Upper lobe of right lung (tissue), 1 donor: ENCODE measurements around the gene STT3B. TPM values are rescaled to one million over a fixed set of nuclear protein-coding genes. Genes with fewer than 3 reads are reported as not detected.

ENCODE experiments used
- ATAC-seq: fragments of 200-7000 bp; cut with Tn5 transposase; one replicate; pipeline ENCODE4 v1.9.1; 2020; ENCODE audit warnings: mild to moderate bottlenecking, moderate library complexity
- DNase-seq: peaks from one replicate; pipeline ENCODE4 v3.0.0-alpha.2; 2020
- H3K27ac ChIP-seq: fragments of 200-600 bp; one replicate; pipeline ENCODE4 v1.8.0; 2022
- H3K27me3 ChIP-seq: fragments of 200-600 bp; one replicate; pipeline ENCODE4 v1.8.0; 2022; ENCODE audit warnings: mild to moderate bottlenecking
- H3K36me3 ChIP-seq: fragments of 200-600 bp; one replicate; pipeline ENCODE4 v1.8.0; 2022
- H3K4me1 ChIP-seq: fragments of 200-600 bp; one replicate; pipeline ENCODE4 v1.8.0; 2022
- H3K4me3 ChIP-seq: fragments of 200-600 bp; one replicate; pipeline ENCODE4 v1.8.0; 2022; ENCODE audit warnings: mild to moderate bottlenecking
- H3K9me3 ChIP-seq: fragments of 200-600 bp; one replicate; pipeline ENCODE4 v1.8.0; 2022
- intact Hi-C: fragments of 100-400 bp; cut with DNase I; formaldehyde crosslinking; loops from one replicate; pipeline ENCODE4 v1.11.0; 2022
- total RNA-seq: library from RNA; stranded (reverse); fragmentation: NEBNext Ultra II Directional; extraction: Animal tissue kit (Norgen Biotek cat#: 25700); gene quantifications from one replicate; pipeline ENCODE4 v1.2.1, GENCODE V29; 2021
- TF ChIP-seq, protein P1 (sequence below): fragments of 200-600 bp; IDR thresholded peaks from one replicate; pipeline ENCODE4 v1.8.0; 2022; ENCODE audit warnings: antibody characterized with exemption
- donor health status: DM: no; HTN: yes; CAD: no; lungs with severe emphysema.

Gene STT3B
- total RNA-seq, 1 donor from 2014 or later: 129 TPM

DNA sequence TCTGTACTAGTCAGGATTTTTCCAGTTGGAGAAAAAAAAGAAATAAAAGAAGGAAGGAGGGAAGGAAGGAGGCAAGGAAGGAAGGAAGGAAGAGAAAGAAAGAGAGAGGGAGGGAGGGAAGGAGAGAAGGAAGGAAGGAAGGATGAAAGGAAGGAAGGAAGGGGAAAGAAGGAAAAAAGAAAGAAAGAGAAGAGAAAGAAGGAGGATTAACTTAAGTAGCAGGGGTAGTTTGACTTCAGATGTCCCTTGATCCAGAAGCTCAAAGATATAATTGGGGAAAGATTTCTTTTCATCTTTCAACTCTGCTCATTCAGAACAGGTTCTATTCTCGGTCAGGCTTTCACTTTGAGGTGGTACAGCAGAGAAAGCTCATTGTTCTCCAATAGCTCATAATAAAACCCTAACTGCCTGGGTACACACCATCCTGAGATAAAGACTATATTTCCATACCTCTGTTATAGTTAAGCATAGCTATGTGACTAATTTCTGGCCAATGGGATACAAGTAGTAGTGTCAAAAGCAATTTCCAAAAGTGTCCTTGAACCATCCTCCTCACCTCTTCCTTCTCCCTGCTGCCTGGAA lies 23.5 kb upstream of the STT3B start:
- H3K4me1 ChIP-seq: no peaks in the 10 kb centered on the region
- TF ChIP-seq, protein P1, sequence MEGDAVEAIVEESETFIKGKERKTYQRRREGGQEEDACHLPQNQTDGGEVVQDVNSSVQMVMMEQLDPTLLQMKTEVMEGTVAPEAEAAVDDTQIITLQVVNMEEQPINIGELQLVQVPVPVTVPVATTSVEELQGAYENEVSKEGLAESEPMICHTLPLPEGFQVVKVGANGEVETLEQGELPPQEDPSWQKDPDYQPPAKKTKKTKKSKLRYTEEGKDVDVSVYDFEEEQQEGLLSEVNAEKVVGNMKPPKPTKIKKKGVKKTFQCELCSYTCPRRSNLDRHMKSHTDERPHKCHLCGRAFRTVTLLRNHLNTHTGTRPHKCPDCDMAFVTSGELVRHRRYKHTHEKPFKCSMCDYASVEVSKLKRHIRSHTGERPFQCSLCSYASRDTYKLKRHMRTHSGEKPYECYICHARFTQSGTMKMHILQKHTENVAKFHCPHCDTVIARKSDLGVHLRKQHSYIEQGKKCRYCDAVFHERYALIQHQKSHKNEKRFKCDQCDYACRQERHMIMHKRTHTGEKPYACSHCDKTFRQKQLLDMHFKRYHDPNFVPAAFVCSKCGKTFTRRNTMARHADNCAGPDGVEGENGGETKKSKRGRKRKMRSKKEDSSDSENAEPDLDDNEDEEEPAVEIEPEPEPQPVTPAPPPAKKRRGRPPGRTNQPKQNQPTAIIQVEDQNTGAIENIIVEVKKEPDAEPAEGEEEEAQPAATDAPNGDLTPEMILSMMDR: no peak
- no peak overlapping the region for H3K27ac ChIP-seq
- intact Hi-C loops: no loop called here
- H3K36me3 ChIP-seq: no peaks in the 10 kb centered on the region
- no peak overlapping the region for H3K4me3 ChIP-seq
- no peaks in the 10 kb centered on the region for H3K27me3 ChIP-seq
- no peaks in the 10 kb centered on the region for H3K9me3 ChIP-seq
- DNase-seq: no peak
- no peak for ATAC-seq

DNA sequence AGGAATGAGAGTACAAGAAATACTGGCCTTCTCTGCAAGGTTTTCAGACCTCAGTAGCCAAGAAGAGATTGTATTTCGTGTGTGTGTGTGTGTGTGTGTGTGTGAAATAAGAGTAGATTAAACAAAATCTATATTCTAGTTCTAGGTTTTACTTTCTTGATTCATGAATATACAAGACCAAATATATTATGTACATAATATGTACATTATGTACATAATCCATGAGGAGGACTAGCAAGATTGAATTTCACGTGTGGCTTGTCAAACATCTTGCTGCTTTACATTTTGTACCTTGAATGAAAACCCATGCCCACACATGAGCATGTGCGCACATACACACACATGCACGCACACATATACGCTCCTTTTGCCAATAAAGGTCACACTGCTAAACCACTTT lies 18.2 kb upstream of the STT3B start:
- ATAC-seq (no peak), DNase-seq (no peak)
- TF ChIP-seq, protein P1: no peak
- Histone ChIP-seq H3K4me3 (no peak overlapping the region), H3K27me3 (no peaks in the 10 kb centered on the region), H3K36me3 (no peaks in the 10 kb centered on the region), H3K27ac (no peak overlapping the region), H3K4me1 (no peaks in the 10 kb centered on the region), H3K9me3 (no peaks in the 10 kb centered on the region)
- intact Hi-C loops: no loop called here

DNA sequence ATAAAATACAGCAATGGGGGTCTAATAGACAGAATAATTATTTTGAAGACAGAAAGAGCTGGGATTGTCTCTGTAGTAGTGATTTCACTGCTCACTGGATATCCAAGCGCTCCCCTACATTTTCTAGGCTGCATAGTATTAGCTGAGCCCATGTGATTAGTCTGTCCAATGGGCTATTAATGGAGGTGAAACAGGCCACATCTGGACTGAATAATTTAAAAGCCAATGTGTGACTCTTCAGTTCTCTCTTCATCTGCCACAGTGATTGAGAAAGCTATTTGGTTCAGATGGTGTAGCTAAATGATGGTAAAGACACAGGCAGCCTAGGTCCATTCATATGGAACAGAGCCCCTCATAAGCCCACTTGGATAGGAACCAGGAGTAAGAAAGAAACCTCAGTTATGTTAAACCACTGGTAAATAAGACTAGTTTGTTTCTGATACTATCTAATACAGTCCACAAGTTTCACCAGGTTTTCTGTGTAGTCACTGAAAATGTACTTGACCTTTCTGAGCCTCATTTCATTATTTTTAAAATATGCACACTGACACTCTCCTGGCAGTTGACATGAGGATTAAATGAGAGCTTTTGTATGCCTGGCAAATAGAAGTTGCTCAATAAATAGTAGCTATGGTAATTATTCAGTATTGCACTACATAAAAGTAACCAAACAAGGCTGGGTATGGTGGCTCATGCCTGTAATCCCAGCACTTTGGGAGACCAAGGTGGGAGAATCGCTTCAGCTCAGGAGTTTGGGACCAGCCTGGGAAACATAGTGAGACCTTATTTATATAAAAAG lies 17.0 kb upstream of the STT3B start:
- DNase-seq (no peak), ATAC-seq (no peak)
- no peak overlapping the region for H3K4me3 ChIP-seq
- H3K27ac ChIP-seq: no peak overlapping the region
- H3K4me1 ChIP-seq: no peaks in the 10 kb centered on the region
- H3K36me3 ChIP-seq: no peaks in the 10 kb centered on the region
- intact Hi-C loops: no loop called here
- no peaks in the 10 kb centered on the region for H3K27me3 ChIP-seq
- TF ChIP-seq, protein P1: no peak
- no peaks in the 10 kb centered on the region for H3K9me3 ChIP-seq

DNA sequence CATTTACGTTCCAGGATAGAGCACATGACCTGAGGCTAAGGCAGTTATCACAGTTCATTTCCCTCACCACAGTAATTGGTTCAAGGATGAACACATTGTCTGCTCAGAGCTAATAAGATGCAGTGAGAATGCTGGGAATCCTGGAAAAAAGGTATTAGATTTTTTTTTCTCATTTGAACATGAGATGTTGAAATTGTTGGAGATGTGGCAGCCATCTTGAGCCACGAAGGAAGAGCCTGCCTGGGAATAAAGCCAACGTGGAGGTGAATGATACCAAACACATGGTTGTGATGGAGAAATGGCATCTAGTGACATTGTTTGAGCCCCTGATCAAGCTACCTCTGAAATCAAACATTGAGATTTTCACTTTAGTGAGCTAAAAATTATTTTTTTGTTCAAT lies 16.0 kb upstream of the STT3B start:
- intact Hi-C loops: no loop called here
- DNase-seq (no peak), ATAC-seq (no peak)
- H3K4me3 ChIP-seq: no peak overlapping the region
- no peaks in the 10 kb centered on the region for H3K4me1 ChIP-seq
- TF ChIP-seq, protein P1: no peak
- H3K27me3 ChIP-seq: no peaks in the 10 kb centered on the region
- no peaks in the 10 kb centered on the region for H3K36me3 ChIP-seq
- no peaks in the 10 kb centered on the region for H3K9me3 ChIP-seq
- H3K27ac ChIP-seq: no peak overlapping the region

DNA sequence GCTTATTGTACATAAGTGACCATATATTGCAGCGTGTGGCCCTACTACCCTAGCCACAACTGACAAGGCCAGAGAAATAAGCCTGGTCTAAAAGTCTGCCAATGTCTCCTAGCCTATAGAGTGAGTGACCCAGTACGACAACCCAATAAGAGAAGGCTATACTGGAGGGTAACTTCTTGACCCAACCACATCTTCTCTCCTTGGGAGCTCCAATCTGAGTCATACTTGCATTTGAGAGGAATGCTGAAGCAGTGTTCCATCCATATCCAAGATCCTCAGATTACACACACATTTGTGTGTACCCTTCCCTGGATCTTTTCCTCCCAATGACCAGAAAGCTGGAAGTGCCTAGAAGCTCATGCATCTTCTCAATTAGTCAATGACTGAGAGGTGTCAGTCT lies 11.3 kb upstream of the STT3B start:
- DNase-seq: no peak
- no peak overlapping the region for H3K27ac ChIP-seq
- H3K9me3 ChIP-seq: no peaks in the 10 kb centered on the region
- H3K27me3 ChIP-seq: no peaks in the 10 kb centered on the region
- intact Hi-C loops: no loop called here
- no peaks in the 10 kb centered on the region for H3K36me3 ChIP-seq
- TF ChIP-seq, protein P1: no peak
- H3K4me3 ChIP-seq: no peak overlapping the region
- no peak for ATAC-seq
- no peaks in the 10 kb centered on the region for H3K4me1 ChIP-seq
